NCI-H748 (cell line): ENCODE measurements around the gene RBM17.
"Not testable (repeated sequence)": the region's sequence is repeated elsewhere in the genome, so short reads cannot be mapped to it uniquely, and the experiment has no call there.

Source experiments
- DNase-seq: peaks from one replicate; lab custom pipeline; 2025; ENCODE audit not compliant: unreplicated experiment; lab: John Stamatoyannopoulos, UW

Gene RBM17

DNA sequence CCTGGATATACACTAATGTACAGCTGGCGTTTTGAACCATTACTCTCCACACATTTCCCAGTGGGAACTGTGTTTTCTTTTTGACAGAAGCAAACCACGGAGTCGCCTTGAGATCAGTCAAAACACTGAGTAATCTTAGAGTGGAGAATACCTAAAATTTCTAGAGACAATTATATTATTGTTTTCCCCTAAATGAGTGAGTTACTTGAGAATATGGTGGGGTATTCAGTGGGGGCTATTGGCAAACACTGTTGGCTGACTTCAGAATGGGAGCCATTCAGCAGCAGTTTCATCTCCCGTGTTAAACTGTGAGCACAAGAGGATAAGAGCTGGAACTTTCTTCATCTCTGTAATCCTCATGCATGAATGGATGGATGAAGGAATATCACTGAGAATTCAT lies 32.9 kb upstream of the RBM17 start:
- DNase-seq = no peak

DNA sequence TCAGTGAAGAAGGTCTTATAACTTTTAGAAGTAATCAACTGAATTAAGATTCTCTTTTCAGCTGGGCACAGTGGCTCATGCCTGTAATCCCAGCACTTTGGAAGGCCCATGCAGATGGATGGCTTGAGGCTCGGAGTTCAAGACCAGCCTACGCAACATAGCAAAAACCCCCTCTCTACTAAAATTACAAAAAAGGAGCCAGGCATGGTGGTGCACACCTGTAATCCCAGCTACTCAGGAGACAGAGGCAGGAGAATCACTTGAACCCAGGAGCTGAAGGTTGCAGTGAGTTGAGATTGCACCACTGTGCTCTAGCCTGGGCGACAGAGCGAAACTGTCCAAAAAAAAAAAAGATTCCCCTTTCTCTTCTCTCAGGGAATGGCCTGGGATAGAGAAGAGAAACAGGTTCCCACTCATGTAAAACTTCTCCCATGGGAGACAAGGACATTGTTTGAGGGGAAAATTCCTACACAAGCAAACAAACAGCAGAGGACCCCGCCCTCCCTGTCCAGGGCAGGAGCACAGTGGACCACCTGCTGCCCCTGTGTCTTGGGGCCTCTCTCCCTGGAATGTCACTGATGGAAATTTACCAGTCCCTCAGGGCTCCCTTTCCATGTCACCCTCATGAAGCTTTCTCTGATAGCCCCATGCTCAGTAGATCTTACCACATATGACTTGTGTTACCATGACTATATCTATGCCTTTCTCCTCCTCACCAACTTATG lies 32.3 kb upstream of the RBM17 start:
- DNase-seq = no peak

DNA sequence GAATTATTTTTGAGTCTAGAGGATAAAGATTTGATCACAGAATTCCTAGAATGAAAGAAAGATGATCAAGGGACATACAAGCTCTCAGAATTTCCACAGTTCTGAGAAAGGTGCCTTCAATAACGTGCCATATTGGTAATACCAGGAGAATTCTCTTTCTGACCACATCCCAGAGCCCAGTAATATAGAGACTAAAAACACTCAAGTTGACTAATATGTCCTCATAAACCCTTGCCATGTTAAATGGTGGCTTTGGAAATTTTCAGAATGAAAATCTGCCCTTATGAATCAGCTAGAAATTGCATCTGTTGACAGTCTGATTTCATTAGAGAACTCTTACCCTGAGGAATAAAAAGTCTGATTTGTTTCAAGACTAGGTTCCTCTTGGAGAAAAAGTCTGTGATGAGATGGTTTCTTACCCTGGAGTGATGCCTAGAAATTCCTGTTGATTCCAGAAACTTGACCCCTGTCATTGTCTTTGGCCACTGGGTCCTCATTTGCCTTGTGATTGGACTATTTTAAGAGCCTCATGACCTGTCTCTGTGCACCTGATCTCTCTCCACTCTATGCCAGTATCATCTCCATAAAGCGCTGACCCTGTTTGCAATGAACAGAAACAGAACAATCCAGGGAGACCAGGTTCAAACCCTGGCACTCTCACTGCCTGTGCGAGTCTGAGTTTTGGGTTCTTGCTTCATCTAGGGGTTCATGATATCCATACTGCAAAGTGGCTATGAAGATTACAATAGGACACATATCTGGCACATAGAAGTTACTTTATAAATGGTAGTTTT lies 30.0 kb upstream of the RBM17 start:
- no peak for DNase-seq

DNA sequence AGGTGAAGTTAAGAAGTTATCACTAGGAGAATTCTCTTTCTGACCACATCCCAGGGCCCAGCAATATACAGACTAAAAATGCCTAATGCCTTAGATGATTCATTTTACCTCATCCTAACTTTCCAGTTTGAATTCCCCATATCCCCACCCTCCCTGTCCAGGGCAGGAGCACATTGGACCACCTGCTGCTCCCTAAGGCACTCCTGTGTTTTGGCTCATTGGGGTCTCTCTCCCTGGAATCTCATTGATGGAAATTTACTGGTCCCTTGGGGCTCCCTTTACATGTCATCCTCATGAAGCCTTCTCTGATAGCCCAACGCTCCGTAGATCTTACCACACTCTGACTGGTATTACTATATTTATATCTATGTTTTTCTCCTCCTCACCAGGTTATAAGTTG lies 29.3 kb upstream of the RBM17 start:
- no peak for DNase-seq

DNA sequence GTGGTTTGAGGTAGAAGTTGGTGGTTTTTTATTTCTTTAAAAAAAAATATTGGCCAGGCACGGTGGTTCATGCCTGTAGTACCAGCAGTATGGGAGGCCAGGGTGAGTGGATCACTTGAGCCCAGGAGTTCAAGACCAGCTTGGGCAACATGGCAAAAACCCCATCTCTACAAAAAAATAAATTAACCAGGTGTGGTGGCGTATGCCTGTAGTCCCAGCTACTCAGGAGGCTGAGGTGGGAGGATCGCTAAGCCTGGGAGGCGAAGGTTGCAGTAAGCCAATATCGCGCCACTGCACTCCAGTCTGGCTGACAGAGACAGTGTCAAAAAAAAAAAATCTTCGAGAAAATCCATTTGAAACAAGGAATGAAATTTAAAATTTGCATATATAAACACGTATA lies 27.8 kb upstream of the RBM17 start:
- no peak for DNase-seq

DNA sequence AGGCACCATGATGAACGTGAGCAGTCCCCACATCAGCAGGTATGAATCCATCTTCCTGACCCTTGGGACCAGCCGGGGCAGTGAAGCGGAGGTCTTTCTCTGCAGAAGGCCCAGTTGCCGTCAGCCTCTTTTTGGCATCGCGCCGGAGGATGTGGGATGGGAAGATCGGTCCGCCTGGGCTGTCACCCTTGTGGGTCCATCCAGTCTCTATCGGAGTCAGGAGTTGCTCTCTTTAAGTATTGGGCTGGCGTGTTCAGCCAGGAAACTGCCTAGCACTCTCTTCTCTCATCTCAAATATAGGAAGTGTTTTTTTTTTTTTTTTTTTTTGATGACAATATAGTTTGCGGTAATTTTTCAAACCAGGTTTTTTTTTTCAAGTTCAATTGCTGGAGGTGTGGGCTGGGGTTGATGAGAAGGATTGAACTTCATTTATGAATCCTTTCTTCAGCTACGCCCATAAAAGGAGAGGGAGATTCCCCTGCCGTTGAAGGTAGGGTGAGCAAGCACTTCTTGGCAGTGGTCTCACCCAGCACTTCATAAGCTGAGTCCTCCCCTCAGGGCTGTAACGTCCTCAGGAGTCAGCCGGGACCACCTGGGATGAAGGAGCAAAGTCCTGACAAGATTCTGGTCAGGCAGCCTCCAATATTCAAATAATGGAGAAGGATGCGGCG lies 26.6 kb upstream of the RBM17 start, which contains the start of gene IL2RA:
IL2RA (minus strand) TSS at position 267 of the 671 bp plus-strand sequence; CDS start at position 51, 216 bp downstream.
- DNase-seq = no peak

DNA sequence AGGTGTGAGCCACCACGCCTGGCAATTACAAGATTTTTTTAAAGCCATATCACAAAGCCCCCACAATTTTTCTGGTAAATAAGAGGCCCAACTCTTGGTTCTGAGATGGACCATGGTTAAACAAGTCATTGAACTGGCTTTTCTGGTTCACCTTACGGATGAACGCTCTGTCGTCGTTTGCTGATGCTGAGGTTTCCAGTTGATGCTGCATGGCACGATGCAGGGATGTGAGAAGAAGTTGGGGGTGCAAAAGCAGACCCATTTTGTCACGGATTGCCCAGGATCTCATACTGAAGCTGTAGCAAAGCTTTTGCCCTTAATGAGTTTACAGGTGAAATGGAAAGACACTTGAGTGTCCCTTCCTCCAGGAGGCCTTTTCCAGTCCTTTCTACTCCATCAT lies 24.7 kb upstream of the RBM17 start:
- no peak for DNase-seq

DNA sequence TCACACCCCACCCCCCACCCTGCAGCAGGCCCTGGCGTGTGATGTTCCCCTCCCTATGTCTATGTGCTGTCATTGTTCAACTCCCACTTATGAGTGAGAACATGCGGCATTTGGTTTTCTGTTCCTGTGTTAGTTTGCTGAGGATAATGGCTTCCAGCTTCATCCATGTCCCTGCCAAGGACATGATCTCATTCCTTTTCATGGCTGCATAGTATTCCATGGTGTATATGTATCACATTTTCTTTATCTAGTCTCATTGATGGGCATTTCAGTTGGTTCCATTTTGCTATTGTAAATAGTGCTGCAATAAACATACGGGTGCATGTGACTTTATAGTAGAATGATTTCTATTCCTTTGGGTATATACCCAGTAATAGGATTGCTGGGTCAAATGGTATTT lies 24.1 kb upstream of the RBM17 start:
- not testable (repeated sequence) for DNase-seq

DNA sequence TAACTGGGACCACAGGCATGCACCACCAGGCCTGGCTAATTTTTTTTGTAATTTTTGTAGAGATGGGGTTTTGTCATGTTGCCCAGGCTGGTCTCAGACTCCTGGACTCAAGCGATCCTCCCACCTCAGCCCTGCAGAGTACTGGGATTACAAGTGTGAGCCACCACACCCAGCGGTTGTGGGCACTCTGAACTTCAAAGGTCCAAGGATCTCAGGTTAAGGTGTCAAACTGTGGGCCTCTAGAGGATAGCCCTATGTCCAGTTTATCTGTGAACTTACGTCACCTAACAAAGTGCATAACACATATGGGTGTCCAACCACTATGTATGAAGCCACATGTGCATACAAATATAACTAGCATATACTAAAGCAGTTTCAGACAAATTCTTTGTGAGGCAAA lies 23.4 kb upstream of the RBM17 start:
- no peak for DNase-seq

DNA sequence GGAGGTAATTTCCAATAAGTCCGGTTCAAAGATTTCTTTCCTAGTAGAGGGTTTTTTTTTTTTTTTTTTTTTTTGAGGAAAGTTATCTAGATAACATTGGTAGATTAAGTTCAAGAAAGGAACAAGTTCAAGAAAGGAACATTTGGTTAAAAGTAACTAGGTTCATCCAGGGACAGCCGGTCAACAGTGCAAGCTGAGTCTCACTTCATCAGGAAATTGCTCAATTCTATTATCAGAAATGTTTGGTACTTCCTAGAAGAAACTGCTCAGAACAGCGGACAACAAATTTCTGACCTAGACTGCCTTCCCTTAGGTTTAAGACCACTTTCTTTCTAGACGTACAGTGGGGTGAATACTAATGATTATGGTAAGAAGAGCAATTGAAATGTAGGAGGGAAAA lies 23.0 kb upstream of the RBM17 start:
- DNase-seq = no peak

DNA sequence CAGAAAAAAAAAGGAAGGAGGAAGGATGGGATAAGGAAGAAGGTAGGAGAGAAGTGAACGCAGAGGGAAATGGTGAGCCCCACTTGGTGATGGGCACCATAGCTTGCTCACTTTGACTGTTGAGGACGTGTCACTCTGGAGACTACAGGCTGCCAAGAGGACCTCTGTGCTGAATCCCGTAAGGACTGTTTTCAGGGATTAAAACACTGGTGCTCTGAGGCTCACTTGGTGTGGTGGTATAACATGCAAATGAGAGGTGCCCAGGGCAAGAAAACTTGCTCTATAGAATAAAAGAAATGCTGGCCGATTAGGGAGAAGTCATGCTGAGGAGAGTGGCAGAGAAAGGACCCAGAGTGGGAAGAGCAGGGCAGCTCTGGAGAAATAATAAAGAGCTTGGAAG lies 21.4 kb upstream of the RBM17 start:
- no peak for DNase-seq

DNA sequence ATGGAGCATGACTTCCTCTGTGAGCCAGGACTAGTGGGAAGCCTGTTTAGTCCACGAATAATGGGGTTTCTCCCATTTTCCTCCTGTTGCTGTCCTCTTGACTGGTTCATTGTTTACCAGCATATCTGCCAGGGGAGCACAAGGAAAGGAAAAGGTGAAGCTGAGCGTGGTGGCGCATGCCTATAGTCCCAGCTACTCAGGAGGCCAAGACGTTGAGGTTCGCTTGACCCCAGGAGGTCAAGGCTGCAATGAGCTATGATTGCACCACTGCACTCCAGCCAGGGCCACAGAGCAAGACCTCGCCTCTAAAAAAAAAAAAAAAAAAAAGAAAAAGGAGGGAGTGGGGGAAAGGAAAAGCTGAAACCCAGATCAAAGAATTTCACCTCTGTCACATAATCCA lies 20.8 kb upstream of the RBM17 start:
- DNase-seq = no peak

DNA sequence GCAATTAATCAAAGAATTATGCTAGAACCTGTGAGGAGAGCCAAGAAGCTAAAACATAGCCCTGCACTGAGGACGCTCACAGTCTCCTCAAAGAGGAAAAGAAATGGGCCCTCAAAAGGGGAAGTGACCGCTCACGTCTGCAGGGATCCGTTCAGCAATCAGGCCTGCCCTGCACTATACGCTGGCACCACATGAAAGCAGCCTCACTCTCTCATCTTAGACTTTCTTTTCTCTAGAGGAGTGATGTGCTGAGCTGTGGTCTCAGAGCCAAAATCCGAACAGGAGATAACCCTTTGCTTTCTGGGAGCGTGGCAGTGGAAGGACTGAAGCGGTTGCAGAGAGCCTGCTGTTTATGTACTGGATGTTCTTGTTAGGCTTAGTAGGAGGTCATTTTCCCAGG lies 20.4 kb upstream of the RBM17 start:
- DNase-seq = no peak

DNA sequence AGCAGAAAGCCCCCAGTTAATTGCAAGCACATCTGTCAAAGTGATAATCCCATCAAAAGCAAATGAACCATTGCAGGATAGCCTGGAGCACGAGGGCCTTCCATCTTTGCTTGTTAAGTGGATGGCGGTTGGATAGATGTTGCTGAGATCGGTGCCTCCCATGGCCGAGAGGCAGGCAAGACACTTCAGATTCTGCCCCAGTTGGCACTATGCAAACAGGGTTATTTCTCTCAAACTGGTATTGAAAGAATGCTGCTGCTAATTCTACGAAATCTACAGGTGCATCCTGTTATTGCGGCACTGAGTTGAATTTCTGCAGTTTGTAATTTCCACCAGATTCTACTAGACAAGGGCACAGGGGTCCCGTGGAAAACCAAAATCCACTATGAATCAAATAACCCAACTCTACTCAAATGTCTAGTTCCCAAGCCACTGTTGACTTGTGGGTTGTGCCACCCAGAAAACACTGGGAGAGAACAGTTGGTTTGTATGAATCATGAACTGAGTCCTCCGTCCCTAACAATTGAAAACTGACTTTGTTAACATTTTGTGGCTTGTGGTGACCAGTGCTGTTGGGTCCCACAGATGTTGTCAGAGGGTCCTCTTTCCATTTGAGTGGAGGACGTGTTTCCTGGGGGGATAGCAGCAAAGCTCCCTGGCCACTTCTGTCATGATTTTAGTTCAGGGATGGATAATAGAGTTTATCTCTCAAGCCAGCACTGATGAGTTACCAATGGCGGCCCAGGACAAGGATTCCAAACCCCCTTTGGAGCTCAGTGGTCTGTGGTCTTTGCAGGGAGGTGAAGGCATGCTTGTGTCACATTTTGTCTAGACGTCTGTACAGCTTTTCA lies 19.5 kb upstream of the RBM17 start:
- DNase-seq = no peak

DNA sequence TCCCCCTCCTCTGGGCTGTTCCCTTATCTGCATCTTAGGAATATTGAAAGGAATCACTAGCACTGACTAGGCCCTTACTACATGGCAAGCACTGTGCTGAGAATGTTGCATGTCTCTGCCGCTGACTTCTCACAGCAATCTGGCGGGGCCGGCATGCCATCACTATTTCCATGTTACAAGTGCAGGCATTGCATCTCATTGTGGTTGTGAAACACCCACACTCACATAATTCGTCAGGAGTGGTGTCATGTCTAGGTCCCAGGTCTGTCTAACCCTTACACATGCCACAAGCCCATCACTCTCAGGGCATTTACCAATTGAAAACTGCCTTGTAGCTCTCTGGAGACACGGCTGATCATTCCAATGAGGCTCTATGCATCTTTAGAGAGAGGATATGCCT lies 18.2 kb upstream of the RBM17 start:
- no peak for DNase-seq

DNA sequence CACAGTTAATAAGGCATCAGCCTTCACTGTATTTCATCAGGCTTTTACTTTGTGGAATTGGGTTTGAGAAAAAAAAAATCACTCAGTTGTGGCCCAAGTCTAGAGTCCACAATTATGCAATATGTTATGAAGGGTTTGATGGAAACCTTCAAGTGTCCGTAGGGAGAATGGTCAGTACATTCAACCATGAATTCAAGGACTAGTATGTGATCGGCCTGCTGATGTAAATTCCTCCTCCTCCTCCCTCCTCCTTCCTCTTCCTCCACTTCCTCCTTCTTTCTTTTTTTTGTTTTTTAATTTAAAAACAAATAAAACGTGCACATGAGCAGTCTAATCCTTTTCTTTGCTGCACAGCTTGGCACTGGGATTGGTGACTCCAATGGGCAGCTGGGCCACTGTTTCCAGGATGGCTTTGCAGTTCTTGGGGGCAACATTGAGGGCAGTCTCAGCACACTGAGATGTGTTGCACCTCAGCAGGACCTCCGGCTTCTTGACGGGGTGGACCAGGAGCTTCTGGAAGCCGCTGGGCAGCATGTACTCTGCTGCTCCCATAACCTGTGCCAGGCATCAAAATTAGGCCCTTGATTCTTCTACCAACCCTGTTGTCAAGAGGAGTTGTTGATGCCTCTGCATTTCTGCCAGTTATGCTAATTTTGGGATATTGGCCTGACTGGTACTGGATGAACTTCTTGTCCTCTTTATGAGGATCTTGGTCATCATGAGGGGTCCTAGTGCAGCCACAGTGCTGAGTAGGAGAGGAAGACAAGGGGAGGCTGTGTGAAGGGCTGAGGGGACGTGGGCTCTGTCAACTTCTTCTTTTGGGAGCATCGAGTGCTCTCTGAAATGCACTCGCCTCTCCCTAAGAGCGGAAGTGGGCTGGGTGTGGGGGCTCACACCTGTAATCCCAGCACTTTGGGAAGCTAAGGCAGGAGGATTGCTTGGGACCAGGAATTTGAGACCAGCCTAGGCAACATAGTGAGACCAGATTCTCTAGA lies 17.4 kb upstream of the RBM17 start:
- no peak for DNase-seq

DNA sequence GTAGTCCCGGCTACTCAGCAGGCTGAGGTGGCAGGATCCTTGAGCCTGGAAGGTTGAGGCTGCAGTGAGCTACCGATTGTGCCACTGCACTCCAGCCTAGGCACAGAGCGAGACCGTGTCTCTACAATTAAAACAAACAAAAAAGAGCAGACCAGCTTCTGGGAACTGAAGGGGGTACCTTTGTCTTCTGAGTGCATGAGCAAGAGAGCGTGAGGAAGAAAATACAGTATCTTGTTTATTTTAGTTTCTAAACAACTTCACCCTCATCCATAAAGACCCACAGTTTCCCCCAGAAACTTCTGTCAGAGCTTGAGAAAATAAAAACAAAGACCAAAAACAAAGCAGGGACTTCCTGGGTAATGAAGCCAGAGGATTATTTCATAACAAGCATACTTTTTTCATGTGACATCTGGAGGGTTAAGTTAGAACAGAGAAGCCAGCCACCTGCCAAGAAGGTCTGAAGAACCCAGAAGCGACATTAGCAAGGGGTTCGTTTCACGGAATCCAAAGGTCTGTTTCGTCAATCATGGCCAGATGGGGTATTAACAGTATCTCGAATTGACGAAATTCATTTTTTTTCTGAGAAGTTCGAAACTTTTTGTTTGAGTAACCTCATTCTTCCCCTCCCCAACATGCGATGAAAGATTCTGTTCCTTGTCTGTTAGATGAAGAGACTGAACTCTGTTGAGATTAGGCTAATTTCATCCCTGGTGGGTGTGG lies 16.5 kb upstream of the RBM17 start:
- no peak for DNase-seq

DNA sequence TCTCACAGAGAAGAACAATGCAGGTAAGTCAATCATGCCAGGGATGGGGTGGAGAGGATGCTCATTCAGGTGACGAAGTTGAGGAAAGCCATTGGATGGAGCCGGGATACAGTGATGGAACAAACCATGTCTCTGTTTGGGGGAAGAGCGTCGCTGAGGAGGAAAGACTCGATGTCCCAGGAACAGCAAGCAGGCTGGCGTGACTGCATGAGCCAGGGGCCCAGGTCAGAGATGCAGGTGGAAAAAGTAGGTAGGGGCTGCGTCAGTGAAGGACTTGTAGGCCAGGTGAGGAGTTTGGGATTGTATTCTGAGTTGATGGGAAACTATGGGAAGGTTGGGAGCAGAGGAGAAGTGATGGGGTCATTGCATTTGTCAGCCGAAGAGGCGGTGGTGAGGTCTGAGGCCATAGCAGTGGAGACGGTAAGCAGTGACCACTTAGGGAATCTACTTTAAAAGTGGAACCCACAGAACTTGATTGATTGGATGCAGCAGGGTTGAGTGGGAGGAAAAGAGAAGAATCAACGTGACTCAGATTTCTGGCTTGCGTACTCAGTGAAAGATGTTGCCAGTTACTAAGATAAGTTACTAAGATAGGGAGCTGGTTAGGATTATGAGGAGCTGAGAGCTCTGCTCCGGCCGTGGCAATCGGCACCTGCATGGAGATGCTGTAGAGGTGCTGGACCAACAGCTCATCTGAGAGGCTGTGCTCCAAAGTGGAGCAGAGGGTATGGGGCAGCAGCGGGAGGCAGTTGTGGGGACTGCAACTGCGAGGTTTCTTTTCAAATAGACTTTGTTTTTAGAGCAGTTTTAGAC lies 14.1 kb upstream of the RBM17 start:
- no peak for DNase-seq
